ENCODE data around the gene COL6A1. TPM values are rescaled to one million over a fixed set of nuclear protein-coding genes. Genes with fewer than 3 reads are reported as not detected.

The COL6A1 gene
- total and polyA plus RNA-seq, 4 donors = 16.9 to 82.0 (median 35.7) TPM

- no peaks in the 10 kb centered on the region for H3K27me3 ChIP-seq (ENCODE audit: control insufficient read depth in 4 of 4, insufficient read depth in 4 of 4, low read length in 3 of 4)
- no peaks in the 10 kb centered on the region for H3K36me3 ChIP-seq (ENCODE audit: control insufficient read depth in 4 of 4, insufficient read depth in 3 of 4, low read depth in 1 of 4, low read length in 3 of 4)
- no peak for DNase-seq (ENCODE audit: low spot score)
- WGBS = 73% methylated on average over 5 of the region's 5 CpGs
- TF ChIP-seq, protein P1, sequence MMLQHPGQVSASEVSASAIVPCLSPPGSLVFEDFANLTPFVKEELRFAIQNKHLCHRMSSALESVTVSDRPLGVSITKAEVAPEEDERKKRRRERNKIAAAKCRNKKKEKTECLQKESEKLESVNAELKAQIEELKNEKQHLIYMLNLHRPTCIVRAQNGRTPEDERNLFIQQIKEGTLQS (IDR thresholded peaks at IDR 0.05) = no peak
- TF ChIP-seq RAD21 (IDR thresholded peaks at IDR 0.05) = no peak
- TF ChIP-seq, protein P2, sequence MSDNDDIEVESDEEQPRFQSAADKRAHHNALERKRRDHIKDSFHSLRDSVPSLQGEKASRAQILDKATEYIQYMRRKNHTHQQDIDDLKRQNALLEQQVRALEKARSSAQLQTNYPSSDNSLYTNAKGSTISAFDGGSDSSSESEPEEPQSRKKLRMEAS (IDR thresholded peaks at IDR 0.05) = no peak
- TF ChIP-seq, protein P3, sequence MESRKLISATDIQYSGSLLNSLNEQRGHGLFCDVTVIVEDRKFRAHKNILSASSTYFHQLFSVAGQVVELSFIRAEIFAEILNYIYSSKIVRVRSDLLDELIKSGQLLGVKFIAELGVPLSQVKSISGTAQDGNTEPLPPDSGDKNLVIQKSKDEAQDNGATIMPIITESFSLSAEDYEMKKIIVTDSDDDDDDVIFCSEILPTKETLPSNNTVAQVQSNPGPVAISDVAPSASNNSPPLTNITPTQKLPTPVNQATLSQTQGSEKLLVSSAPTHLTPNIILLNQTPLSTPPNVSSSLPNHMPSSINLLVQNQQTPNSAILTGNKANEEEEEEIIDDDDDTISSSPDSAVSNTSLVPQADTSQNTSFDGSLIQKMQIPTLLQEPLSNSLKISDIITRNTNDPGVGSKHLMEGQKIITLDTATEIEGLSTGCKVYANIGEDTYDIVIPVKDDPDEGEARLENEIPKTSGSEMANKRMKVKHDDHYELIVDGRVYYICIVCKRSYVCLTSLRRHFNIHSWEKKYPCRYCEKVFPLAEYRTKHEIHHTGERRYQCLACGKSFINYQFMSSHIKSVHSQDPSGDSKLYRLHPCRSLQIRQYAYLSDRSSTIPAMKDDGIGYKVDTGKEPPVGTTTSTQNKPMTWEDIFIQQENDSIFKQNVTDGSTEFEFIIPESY (IDR thresholded peaks at IDR 0.05) = no peak
- TF ChIP-seq EGR1 (IDR thresholded peaks at IDR 0.05; ENCODE audit: low read depth in 2 of 2) = no peak
- no peak for TF ChIP-seq RXRA (IDR thresholded peaks at IDR 0.05)
- TF ChIP-seq, protein P4, sequence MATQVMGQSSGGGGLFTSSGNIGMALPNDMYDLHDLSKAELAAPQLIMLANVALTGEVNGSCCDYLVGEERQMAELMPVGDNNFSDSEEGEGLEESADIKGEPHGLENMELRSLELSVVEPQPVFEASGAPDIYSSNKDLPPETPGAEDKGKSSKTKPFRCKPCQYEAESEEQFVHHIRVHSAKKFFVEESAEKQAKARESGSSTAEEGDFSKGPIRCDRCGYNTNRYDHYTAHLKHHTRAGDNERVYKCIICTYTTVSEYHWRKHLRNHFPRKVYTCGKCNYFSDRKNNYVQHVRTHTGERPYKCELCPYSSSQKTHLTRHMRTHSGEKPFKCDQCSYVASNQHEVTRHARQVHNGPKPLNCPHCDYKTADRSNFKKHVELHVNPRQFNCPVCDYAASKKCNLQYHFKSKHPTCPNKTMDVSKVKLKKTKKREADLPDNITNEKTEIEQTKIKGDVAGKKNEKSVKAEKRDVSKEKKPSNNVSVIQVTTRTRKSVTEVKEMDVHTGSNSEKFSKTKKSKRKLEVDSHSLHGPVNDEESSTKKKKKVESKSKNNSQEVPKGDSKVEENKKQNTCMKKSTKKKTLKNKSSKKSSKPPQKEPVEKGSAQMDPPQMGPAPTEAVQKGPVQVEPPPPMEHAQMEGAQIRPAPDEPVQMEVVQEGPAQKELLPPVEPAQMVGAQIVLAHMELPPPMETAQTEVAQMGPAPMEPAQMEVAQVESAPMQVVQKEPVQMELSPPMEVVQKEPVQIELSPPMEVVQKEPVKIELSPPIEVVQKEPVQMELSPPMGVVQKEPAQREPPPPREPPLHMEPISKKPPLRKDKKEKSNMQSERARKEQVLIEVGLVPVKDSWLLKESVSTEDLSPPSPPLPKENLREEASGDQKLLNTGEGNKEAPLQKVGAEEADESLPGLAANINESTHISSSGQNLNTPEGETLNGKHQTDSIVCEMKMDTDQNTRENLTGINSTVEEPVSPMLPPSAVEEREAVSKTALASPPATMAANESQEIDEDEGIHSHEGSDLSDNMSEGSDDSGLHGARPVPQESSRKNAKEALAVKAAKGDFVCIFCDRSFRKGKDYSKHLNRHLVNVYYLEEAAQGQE (IDR thresholded peaks at IDR 0.05) = no peak
- no peak for TF ChIP-seq FOXA1 (IDR thresholded peaks at IDR 0.05)
- no peak for TF ChIP-seq TAF1 (conservative IDR thresholded peaks at IDR 0.05)
- no peak for TF ChIP-seq CTCF (IDR thresholded peaks at IDR 0.05; ENCODE audit: low read depth, low read length, missing input control)
- no peak for TF ChIP-seq GABPA (IDR thresholded peaks at IDR 0.05 in 1 of 2, conservative IDR thresholded peaks at IDR 0.05 in 1 of 2)
- TF ChIP-seq HNF4G (IDR thresholded peaks at IDR 0.05) = no peak
- TF ChIP-seq YY1 (IDR thresholded peaks at IDR 0.05) = no peak
- TF ChIP-seq HNF4A (conservative IDR thresholded peaks at IDR 0.05) = no peak
- no peak for TF ChIP-seq FOXA2 (IDR thresholded peaks at IDR 0.05)
- no peak for TF ChIP-seq JUND (IDR thresholded peaks at IDR 0.05)
- TF ChIP-seq NR2F2 (IDR thresholded peaks at IDR 0.05) = no peak
- no peak for TF ChIP-seq SP1 (IDR thresholded peaks at IDR 0.05)
- no peak overlapping the region for H3K27ac ChIP-seq (ENCODE audit: low read depth in 1 of 2, low read length in 2 of 2)
- H3K4me3 ChIP-seq (ENCODE audit: low read depth in 1 of 3, low read length in 3 of 3) = no peak overlapping the region
- H3K4me1 ChIP-seq (ENCODE audit: control insufficient read depth in 4 of 4, insufficient read depth in 4 of 4, low read length in 3 of 4) = no peaks in the 10 kb centered on the region
- no peak overlapping the region for H3K9ac ChIP-seq (ENCODE audit: low read depth in 1 of 2, low read length in 2 of 2)
- H3K9me3 ChIP-seq (ENCODE audit: control insufficient read depth in 4 of 4, low read length in 3 of 4) = no peaks in the 10 kb centered on the region
Measured at GRCh38 chr21:45959182-45959581, 22.4 kb upstream of the COL6A1 start.
